Measurements from ENCODE around the gene BCAM.

The BCAM gene

GRCh38 chr19:44783545-44783944, 25.4 kb upstream of the BCAM start:
- no peak for DNase-seq (ENCODE audit: low read depth)
- no peak for TF ChIP-seq CTCF (conservative IDR thresholded peaks at IDR 0.05; ENCODE audit: low read length)

GRCh38 chr19:44785271-44785670, 23.6 kb upstream of the BCAM start:
- DNase-seq (ENCODE audit: low read depth), result no peak
- no peak overlapping the region for H3K4me3 ChIP-seq (ENCODE audit: low read length)
- TF ChIP-seq CTCF (conservative IDR thresholded peaks at IDR 0.05; ENCODE audit: low read length), result no peak

More at GRCh38 chr19:44783545-44783944, 25.4 kb upstream of the BCAM start:
- no peak overlapping the region for H3K4me3 ChIP-seq (ENCODE audit: low read length)

DNA sequence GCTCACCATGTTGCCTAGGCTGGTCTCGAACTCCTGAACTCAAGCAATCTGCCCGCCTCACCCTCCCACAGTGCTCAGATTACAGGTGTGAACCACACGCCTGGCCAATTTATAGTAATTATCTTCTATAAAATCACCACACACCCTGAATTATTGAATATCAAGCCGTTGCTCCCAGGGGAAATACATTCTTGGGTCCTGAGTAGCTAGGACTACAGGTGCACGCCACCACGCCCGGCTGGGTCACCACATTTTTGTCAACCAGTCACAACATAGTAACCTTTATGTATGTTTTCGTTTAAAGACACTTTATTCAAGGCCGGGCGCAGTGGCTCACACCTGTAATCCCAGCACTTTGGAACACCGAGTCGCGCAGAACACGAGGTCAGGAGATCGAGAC, 22.9 kb upstream of the BCAM start:
- TF ChIP-seq CTCF (conservative IDR thresholded peaks at IDR 0.05; ENCODE audit: low read length), result no peak
- H3K4me3 ChIP-seq (ENCODE audit: low read length), result no peak overlapping the region

DNA sequence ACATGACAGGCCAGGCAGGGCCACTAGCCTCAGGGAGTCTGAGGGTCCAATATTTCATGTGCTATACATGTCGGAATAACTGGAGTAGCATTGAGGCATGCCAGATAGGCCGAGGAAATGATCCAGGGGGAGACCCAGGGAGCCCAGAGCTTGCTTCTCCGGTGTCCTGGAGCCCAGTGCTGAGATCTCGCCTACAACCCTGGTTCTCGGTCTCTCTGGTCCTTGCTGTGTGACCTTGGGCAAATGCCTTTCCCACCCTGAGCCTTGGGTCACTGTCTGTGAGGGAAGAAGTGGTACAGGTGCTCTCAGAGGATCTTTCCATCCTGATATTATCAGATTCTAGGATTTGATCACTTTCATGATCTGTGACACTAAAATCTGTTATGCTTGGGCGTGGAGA, 19.9 kb upstream of the BCAM start:
- no peak overlapping the region for H3K4me3 ChIP-seq (ENCODE audit: low read length)
- no peak for TF ChIP-seq CTCF (conservative IDR thresholded peaks at IDR 0.05; ENCODE audit: low read length)
- DNase-seq (ENCODE audit: low read depth), result no peak

More for the DNA sequence above, 22.9 kb upstream of the BCAM start:
- DNase-seq (ENCODE audit: low read depth), result no peak

GRCh38 chr19:44789943-44790483, 18.9 kb upstream of the BCAM start:
- H3K4me3 ChIP-seq (ENCODE audit: low read length), result no peak overlapping the region
- DNase-seq (ENCODE audit: low read depth), result no peak
- TF ChIP-seq CTCF (conservative IDR thresholded peaks at IDR 0.05; ENCODE audit: low read length), result no peak

GRCh38 chr19:44792281-44792680, 16.6 kb upstream of the BCAM start:
- no peak for TF ChIP-seq CTCF (conservative IDR thresholded peaks at IDR 0.05; ENCODE audit: low read length)
- no peak overlapping the region for H3K4me3 ChIP-seq (ENCODE audit: low read length)
- DNase-seq (ENCODE audit: low read depth), result no peak

- H3K4me3 ChIP-seq (ENCODE audit: low read length), result no peak overlapping the region
- TF ChIP-seq CTCF (conservative IDR thresholded peaks at IDR 0.05; ENCODE audit: low read length), result no peak
- DNase-seq (ENCODE audit: low read depth), result no peak
Observed at GRCh38 chr19:44794610-44795009, 14.3 kb upstream of the BCAM start.

Data from AG10803 (cell line).